ENCODE data around the gene GHRHR. TPM values are rescaled to one million over a fixed set of nuclear protein-coding genes. Genes with fewer than 3 reads are reported as not detected.

GHRHR gene
- total RNA-seq, 4 donors from 2014 or later = not detected

DNA sequence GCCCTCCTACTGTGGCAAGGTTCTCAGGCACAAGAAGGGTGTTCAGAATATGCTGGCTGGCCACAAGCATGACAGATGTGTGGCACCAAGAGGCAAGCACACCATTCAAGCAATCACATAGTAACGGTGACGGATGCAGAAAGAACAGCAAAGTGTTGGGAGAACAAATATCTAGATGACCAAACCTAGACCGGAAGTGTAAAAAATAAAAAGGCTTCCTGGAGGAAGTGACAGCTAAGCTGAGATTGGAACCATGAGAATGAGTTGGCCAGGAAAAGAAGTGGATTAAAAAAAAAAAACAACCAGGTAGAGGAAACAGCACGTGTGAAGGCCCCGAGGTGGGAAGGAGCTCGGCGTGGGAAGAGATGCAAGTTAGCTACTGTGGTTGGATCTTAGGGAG lies 22.0 kb downstream of the GHRHR start:
- TF ChIP-seq CTCF (IDR thresholded peaks at IDR 0.05; ENCODE audit: low read depth) = no peak

- TF ChIP-seq CTCF (IDR thresholded peaks at IDR 0.05; ENCODE audit: low read depth) = no peak
Measured at GRCh38 chr7:30986331-30986730, 22.6 kb downstream of the GHRHR start.

GRCh38 chr7:30986738-30987137 lies 23.0 kb downstream of the GHRHR start:
- TF ChIP-seq CTCF (IDR thresholded peaks at IDR 0.05; ENCODE audit: low read depth) = no peak

- no peak for TF ChIP-seq CTCF (IDR thresholded peaks at IDR 0.05; ENCODE audit: low read depth)
Measured at GRCh38 chr7:30987178-30987577, 23.4 kb downstream of the GHRHR start.

DNA sequence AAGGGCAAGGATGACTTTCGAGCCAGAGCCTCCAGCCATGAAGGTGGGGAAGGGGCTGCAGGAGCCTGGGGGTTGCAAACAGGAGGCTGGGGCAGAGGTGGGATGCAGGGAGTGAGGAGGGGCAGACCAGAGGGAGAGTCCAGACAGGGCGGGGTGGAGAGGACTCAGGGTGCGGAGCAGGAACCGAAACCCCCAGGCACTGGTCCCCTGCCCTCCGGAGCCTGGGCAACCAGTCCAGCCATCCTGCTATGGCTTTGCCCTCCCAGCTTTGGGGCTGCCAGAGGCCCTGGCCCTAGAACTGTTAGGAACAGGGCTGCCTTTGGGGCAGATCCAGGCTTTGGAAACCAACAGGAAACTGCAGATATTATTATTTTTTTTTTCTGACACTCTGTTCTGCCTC lies 24.2 kb downstream of the GHRHR start:
- TF ChIP-seq CTCF (IDR thresholded peaks at IDR 0.05; ENCODE audit: low read depth) = no peak

DNA sequence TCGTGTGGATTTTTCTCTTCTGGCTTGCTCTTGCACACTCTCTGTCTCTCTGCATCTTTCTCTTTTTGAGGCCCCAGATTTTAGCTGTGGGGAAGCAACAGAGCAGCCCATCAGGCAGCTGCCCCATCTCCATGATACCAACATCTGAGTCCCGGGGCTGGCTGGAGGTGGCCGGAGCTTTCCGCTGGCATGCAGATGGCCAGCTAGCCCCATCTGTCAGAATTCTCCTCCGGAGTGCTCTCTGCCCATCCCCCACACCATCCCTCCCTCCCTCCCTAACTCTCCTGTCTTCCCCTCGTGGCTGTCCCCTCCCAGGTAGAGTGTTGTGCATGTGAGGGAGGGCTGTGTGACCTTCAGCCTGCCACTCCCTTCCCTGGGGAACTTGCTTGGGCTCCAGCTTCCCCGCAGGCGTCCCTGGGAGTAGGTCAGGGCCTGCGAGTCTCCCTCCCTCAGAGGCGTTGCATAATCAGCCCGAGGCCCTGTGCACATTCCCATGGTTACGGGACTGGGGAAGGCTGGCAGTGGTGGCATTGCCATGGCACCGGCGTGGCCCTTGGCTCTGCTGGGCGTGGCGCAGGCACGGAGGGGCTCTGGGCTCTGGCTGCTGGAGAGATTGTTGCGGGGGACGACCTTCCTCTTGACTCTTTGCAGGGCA lies 24.7 kb downstream of the GHRHR start:
- no peak for TF ChIP-seq CTCF (IDR thresholded peaks at IDR 0.05; ENCODE audit: low read depth)

DNA sequence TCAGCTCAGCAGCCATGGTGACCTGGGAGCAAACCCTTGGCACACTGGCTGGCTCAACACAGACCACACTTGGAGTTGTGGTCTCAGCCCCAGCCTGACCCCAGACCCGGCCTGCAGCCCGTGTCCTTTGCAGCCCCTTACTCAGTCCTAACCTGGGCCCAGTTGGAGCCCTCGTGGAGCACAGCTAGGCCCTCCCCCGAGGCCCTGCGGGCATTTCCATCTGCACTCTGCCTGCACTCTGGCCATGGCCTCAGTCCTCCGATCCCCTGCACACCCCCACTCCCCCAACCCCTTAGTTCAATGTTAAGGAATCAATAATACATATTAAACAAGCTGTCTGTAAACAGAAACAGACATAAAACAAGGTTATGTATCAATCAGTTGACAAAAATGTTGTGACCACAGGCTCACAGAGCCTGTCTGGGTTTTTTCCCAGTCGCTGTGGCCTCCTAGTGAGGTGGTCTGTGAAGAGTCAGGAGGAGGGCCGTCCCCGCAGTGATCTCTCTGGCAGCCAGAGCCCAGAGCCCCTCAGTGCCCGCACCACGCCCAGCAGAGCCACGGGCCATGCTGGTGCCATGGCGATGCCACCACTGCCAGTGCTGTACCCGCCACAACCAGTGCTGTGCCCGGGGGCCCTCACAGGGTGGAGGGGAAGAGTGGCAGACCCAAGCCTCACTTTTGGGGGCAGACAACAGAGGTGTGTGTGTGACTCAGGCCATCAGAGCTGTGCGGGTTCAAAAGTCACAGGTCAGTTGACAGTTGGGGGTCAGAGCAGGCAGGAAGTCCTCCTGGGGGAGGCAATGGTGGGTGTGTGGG lies 25.5 kb downstream of the GHRHR start:
- no peak for TF ChIP-seq CTCF (IDR thresholded peaks at IDR 0.05; ENCODE audit: low read depth)
